ENCODE data around the gene CARD6.
"Not testable (repeated sequence)": the region's sequence is repeated elsewhere in the genome, so short reads cannot be mapped to it uniquely, and the experiment has no call there.

The CARD6 gene

DNA sequence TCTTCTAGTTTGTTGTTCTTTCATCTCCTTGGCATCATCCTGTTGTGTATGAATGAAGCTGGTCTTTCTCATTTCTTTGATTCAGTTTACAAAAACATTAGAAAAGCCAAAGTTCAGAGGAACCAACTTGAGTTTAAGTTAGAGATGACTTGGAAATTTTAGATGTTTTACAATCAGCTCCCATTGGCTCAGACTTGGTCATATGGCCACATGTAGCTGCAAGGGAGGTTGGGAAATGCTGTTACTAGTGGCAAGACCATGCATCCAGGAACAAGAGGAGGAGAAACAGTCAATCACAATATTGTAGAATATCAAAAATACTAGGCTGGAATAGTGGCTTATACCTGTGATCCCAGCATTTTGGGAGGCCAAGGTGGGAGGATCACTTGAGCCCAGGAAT is 19.5 kb downstream of the CARD6 start:
- DNase-seq (ENCODE audit: insufficient read length): no peak
- TF ChIP-seq TAF1 (IDR thresholded peaks at IDR 0.05; ENCODE audit: borderline replicate concordance, low read depth, low read length): no peak
- TF ChIP-seq POLR2AphosphoS5 (IDR thresholded peaks at IDR 0.05; ENCODE audit: low read depth, low read length): no peak
- TF ChIP-seq POLR2A (IDR thresholded peaks at IDR 0.05; ENCODE audit: low read depth, low read length): no peak
- no peak for FAIRE-seq

DNA sequence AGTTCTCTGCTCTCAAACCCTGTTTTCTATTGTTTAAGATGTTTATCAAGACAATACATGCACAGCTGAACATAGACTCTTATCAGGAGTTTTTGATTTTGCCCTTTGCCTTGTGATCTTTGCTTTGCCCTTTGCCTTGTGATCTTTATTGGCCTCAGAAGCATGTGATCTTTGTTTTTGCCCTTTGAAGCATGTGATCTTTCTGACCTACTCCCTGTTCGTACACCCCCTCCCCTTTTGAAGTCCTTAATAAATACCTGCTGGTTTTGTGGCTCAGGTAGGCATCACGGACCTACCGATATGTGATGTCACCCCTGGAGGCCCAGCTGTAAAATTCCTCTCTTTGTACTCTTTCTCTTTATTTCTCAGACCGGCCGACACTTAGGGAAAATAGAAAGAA is 23.8 kb downstream of the CARD6 start:
- DNase-seq (ENCODE audit: insufficient read length); FAIRE-seq: not testable (repeated sequence)

- DNase-seq (ENCODE audit: insufficient read length) (no peak), FAIRE-seq (no peak)
- TF ChIP-seq TAF1 (IDR thresholded peaks at IDR 0.05; ENCODE audit: borderline replicate concordance, low read depth, low read length) (no peak), POLR2A (IDR thresholded peaks at IDR 0.05; ENCODE audit: low read depth, low read length) (no peak), POLR2AphosphoS5 (IDR thresholded peaks at IDR 0.05; ENCODE audit: low read depth, low read length) (no peak)
Observed at GRCh38 chr5:40866844-40867243, 25.7 kb downstream of the CARD6 start.

DNA sequence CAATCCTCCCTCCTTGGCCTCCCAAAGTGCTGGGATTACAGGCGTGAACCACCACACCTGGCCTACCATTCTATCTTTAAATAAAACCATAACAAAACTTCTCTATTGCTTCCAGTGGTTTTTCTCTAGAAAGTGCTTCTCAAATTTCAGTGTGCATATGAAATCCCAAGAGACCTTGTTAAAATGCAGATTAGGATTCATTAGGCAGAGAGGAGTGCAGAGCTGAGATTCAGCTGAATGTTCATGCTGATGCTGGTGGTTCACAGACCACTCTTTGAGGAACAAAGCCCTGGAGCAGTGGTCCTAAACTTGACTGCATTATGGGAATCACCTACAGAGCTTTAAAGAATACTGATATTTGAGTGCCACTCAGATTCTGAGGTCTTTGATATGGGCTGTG is 28.2 kb downstream of the CARD6 start:
- FAIRE-seq: no peak
- TF ChIP-seq TAF1 (IDR thresholded peaks at IDR 0.05; ENCODE audit: borderline replicate concordance, low read depth, low read length) (no peak), POLR2AphosphoS5 (IDR thresholded peaks at IDR 0.05; ENCODE audit: low read depth, low read length) (no peak), POLR2A (IDR thresholded peaks at IDR 0.05; ENCODE audit: low read depth, low read length) (no peak)
- no peak for DNase-seq (ENCODE audit: insufficient read length)

DNA sequence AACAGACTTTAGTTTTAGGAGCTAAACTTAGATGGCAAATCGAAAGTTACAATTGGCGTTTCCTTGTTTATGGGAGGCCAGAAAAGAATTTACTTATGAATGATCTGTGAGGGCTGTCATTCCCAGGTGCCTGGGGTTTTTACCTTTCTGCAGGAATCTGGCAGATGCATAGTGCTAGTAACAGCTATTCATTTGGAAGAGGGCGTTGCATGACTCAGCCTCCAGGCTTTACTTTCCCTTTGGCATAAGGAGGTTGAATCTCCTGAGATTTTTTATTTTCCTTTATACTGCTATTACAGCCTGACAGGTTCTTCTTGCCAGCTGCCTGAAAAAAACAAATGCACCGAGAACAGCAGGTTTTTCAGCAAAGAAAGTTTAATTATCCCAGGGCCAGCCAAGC is 30.0 kb downstream of the CARD6 start:
- FAIRE-seq (no peak), DNase-seq (ENCODE audit: insufficient read length) (no peak)
- no peak for TF ChIP-seq POLR2A (IDR thresholded peaks at IDR 0.05; ENCODE audit: low read depth, low read length)
- no peak for TF ChIP-seq POLR2AphosphoS5 (IDR thresholded peaks at IDR 0.05; ENCODE audit: low read depth, low read length)
- no peak for TF ChIP-seq TAF1 (IDR thresholded peaks at IDR 0.05; ENCODE audit: borderline replicate concordance, low read depth, low read length)

DNA sequence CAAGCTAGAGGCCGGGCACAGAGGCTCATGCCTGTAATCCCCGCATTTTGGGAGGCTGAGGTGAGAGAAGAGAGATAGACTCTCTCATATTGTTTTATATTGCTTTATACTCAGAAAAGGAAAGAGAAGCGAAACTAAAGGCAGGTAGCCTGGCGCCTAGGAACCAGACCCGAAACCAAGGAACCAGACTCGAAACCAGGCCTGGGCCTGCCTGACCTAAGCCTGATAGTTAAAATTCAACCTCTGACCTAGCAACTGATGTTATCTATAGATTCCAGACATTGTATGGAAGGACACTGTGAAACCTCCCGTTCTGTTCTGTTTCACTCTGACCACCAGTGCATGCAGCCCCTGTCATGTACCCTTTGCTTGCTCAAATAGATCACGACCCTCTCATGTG is 31.1 kb downstream of the CARD6 start:
- FAIRE-seq; DNase-seq (ENCODE audit: insufficient read length): not testable (repeated sequence)

DNA sequence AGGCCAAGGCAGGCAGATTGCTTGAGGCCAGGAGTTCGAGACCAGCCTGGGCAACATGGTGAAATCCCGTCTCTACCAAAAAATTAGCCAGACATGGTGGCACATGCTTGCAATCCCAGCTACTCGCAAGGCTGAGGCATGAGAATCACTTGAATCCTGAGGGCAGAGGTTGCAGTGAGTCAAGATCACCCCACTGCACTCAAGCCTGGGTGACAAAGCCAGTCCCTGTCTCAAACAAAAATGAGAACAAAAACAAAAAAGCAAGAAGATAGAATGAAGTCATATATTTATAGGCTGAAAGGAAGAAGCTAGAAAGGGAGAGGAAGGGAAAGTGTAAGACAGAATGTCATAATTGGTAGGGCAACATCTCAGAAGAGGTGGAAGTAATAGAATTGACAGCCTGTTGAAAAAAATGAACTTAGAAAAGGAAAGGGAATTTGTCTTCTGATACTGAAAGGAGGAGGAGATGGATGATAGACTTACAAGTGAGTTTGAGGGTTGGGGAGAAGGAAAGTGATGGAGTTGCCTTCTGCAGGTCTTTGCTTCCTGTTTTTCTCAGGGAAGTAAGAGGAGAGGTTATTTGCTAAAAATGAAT is 32.2 kb downstream of the CARD6 start:
- FAIRE-seq (no peak), DNase-seq (ENCODE audit: insufficient read length) (no peak)
- no peak for TF ChIP-seq POLR2AphosphoS5 (IDR thresholded peaks at IDR 0.05; ENCODE audit: low read depth, low read length)
- no peak for TF ChIP-seq TAF1 (IDR thresholded peaks at IDR 0.05; ENCODE audit: borderline replicate concordance, low read depth, low read length)
- no peak for TF ChIP-seq POLR2A (IDR thresholded peaks at IDR 0.05; ENCODE audit: low read depth, low read length)

GRCh38 chr5:40875958-40876357 is 34.8 kb downstream of the CARD6 start:
- FAIRE-seq (no peak), DNase-seq (ENCODE audit: insufficient read length) (no peak)
- TF ChIP-seq POLR2A (IDR thresholded peaks at IDR 0.05; ENCODE audit: low read depth, low read length) (no peak), POLR2AphosphoS5 (IDR thresholded peaks at IDR 0.05; ENCODE audit: low read depth, low read length) (no peak), TAF1 (IDR thresholded peaks at IDR 0.05; ENCODE audit: borderline replicate concordance, low read depth, low read length) (no peak)

- FAIRE-seq (no peak), DNase-seq (ENCODE audit: insufficient read length) (no peak)
- no peak for TF ChIP-seq POLR2A (IDR thresholded peaks at IDR 0.05; ENCODE audit: low read depth, low read length)
- no peak for TF ChIP-seq POLR2AphosphoS5 (IDR thresholded peaks at IDR 0.05; ENCODE audit: low read depth, low read length)
- no peak for TF ChIP-seq TAF1 (IDR thresholded peaks at IDR 0.05; ENCODE audit: borderline replicate concordance, low read depth, low read length)
Observed at GRCh38 chr5:40877371-40877988, 36.3 kb downstream of the CARD6 start.

DNA sequence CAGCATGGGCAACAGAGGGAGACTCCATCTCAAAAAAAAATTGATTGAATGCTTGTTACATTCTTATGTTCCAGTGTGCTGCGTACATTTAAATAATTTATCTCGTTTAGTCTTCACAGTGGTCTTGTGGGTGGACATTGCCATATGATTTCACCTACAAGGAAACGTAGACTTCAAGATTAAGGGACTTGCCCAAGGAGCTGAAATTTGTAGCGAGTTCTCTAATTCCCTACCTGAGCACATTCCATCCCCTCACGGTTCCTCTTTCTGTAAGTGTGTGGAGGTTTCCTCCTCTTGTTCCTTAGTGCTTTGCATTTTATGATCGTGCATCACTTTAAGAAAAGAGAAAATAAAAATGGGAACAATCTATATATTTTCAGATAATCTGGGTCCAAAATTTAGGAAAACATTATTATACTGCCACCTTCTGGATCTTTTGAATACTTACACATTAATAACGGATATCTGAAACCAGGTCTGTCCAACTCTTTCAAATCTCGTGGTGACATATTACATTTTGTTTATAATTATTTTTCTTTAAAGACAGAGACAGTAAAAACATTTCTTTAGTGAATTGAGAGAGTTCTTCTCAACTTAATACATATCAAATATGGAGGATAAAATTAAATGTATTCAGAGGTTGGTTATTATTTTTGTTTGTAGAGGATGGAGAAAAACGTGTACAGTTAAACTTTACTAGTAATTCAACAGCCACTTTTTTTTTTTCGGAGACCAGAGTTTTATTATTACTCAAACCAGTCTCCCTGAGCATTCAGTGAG is 38.2 kb downstream of the CARD6 start:
- FAIRE-seq (no peak), DNase-seq (ENCODE audit: insufficient read length) (no peak)
- TF ChIP-seq POLR2A (IDR thresholded peaks at IDR 0.05; ENCODE audit: low read depth, low read length) (no peak), POLR2AphosphoS5 (IDR thresholded peaks at IDR 0.05; ENCODE audit: low read depth, low read length) (no peak), TAF1 (IDR thresholded peaks at IDR 0.05; ENCODE audit: borderline replicate concordance, low read depth, low read length) (no peak)

- TF ChIP-seq POLR2A (IDR thresholded peaks at IDR 0.05; ENCODE audit: low read depth, low read length) (no peak), TAF1 (IDR thresholded peaks at IDR 0.05; ENCODE audit: borderline replicate concordance, low read depth, low read length) (no peak), POLR2AphosphoS5 (IDR thresholded peaks at IDR 0.05; ENCODE audit: low read depth, low read length) (no peak)
- FAIRE-seq: no peak
- no peak for DNase-seq (ENCODE audit: insufficient read length)
Observed at GRCh38 chr5:40882291-40882690, 41.1 kb downstream of the CARD6 start.

- DNase-seq (ENCODE audit: insufficient read length): not testable (repeated sequence)
Observed at GRCh38 chr5:40883051-40883450, 41.9 kb downstream of the CARD6 start.

DNA sequence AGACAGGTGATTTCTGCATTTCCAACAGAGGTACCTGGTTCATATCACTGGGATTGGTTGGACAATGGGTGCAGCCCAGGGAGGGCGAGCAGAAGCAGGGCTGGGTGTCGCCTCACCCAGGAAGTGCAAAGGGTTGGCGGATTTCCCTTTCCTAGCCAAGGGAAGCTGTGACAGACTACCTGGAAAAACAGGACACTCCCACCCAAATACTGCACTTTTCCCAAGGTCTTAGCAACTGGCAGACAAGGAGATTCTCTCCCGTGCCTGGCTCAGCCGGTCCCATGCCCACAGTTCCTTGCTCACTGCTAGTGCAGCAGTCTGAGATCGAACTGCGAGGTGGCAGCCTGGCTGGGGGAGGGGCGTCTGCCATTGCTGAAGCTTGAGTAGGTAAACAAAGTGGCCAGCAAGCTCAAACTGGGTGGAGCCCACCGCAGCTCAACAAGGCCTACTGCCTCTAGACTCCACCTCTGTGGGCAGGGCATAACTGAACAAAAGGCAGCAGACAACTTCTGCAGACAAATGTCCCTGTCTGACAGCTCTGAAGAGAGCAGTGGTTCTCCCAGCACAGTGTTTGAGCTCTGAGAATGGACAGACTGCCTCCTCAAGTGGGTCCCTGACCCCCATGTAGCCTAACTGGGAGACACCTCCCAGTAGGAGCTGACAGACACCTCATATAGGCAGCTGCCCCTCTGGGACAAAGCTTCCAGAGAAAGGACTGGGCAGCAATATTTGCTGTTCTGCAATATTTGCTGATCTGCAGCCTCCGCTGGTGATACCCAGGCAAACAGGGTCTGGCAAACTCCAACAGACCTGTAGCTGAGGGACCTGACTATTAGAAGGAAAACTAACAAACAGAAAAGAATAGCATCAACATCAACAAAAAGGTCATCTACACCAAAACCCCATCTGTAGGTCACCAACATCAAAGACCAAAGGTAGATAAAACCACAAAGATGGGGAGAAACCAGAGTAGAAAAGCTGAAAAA is 54.6 kb downstream of the CARD6 start:
- not testable (repeated sequence) for DNase-seq (ENCODE audit: insufficient read length); FAIRE-seq

More at GRCh38 chr5:40883051-40883450, 41.9 kb downstream of the CARD6 start:
- FAIRE-seq: not testable (repeated sequence)
